ENCODE data around the gene RAD51B. TPM values are rescaled to one million over a fixed set of nuclear protein-coding genes. Genes with fewer than 3 reads are reported as not detected.

Gene RAD51B
- total RNA-seq, 1 experiment from 2014 or later, result 29.9 TPM

DNA sequence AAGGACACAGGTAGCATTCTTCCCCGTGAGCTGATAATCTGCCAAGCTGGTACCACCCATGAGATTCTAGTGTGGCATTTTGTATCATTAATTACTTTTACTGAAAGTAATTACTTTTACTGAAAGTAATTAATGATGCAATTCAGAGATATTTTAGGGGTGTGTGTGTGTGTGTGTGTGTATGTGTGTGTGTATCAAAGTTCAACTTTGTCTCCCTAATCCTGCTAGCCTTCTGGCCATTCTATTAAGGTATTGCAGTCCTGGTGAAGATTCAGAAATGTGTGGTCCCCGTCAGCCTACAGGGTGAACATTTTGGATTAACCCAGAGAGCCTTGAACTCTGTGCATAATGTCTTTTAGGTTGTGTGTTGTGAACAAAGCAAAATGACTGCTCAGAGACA lies 662.4 kb downstream of the RAD51B start:
- Histone ChIP-seq H3K27ac (no peak overlapping the region), H3K9me2 (ENCODE audit: insufficient read depth) (no peaks in the 10 kb centered on the region), H3K36me3 (ENCODE audit: low read depth) (no peaks in the 10 kb centered on the region), H3K79me2 (ENCODE audit: low read depth) (no peaks in the 10 kb centered on the region), H4K20me1 (ENCODE audit: insufficient read depth) (no peaks in the 10 kb centered on the region), H3K4me3 (no peak overlapping the region), H3K27me3 (ENCODE audit: insufficient read depth, low read depth) (no peaks in the 10 kb centered on the region), H3K4me1 (replicated peaks; ENCODE audit: insufficient read depth) (peaks cover 58% of the 10 kb centered on the region), H3K9me3 (ENCODE audit: insufficient read depth, low read depth) (no peaks in the 10 kb centered on the region), H3F3A (ENCODE audit: insufficient read depth, low read depth) (peaks cover 38% of the 10 kb centered on the region), H2AFZ (no peak overlapping the region), H3K4me2 (no peak overlapping the region)
- intact Hi-C loops (cut with micrococcal nuclease; ENCODE audit: unreplicated experiment), result no loop called here
- ChIA-PET POLR2A (ENCODE audit: unreplicated experiment) (no interaction called here), CTCF (no interaction called here)
- BruUV-seq (replicated peaks), result no TSS peak
- no peak for DNase-seq
- TF ChIP-seq EZH2 (IDR thresholded peaks at IDR 0.05; ENCODE audit: low read depth), result no peak
- TF ChIP-seq, protein P1, sequence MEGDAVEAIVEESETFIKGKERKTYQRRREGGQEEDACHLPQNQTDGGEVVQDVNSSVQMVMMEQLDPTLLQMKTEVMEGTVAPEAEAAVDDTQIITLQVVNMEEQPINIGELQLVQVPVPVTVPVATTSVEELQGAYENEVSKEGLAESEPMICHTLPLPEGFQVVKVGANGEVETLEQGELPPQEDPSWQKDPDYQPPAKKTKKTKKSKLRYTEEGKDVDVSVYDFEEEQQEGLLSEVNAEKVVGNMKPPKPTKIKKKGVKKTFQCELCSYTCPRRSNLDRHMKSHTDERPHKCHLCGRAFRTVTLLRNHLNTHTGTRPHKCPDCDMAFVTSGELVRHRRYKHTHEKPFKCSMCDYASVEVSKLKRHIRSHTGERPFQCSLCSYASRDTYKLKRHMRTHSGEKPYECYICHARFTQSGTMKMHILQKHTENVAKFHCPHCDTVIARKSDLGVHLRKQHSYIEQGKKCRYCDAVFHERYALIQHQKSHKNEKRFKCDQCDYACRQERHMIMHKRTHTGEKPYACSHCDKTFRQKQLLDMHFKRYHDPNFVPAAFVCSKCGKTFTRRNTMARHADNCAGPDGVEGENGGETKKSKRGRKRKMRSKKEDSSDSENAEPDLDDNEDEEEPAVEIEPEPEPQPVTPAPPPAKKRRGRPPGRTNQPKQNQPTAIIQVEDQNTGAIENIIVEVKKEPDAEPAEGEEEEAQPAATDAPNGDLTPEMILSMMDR (conservative IDR thresholded peaks at IDR 0.05), result no peak

DNA sequence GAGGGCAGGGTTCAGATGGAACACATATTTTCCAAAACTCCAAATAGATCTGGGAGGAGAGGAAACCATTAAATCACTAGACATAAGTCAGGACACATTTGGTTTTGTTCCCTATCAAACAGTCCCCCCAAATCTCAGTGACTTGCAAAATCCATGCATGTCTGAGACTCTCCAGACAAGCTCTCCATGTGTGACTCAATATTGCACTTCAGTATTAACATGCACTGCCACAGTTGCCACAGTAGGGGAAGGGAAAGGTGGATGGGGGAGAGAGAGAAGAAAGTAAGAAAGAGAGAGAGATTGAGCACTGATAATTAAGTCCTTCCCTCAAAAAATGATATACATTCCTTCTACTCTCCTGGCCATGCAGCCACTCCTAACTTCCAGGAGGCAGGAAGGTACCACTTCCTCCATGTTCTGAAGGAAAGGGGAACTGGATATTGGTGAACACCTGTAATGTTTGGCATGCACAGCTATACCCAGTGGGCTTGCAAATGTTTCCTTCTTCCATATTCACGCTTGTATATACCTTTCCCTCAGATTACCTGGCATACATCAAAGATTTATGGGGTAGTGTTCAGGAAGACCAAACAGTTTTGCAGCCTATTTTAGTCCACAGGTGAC lies 663.3 kb downstream of the RAD51B start:
- Histone ChIP-seq H3K4me2 (no peak overlapping the region), H3K4me3 (no peak overlapping the region), H3K27ac (no peak overlapping the region), H3K9me3 (ENCODE audit: insufficient read depth, low read depth) (no peaks in the 10 kb centered on the region), H3K4me1 (replicated peaks; ENCODE audit: insufficient read depth) (peaks cover 55% of the 10 kb centered on the region), H2AFZ (no peak overlapping the region), H3K79me2 (ENCODE audit: low read depth) (no peaks in the 10 kb centered on the region), H4K20me1 (ENCODE audit: insufficient read depth) (no peaks in the 10 kb centered on the region), H3F3A (ENCODE audit: insufficient read depth, low read depth) (peaks cover 37% of the 10 kb centered on the region), H3K36me3 (ENCODE audit: low read depth) (no peaks in the 10 kb centered on the region), H3K27me3 (ENCODE audit: insufficient read depth, low read depth) (no peaks in the 10 kb centered on the region), H3K9me2 (ENCODE audit: insufficient read depth) (no peaks in the 10 kb centered on the region)
- no peak for DNase-seq
- intact Hi-C loops (cut with micrococcal nuclease; ENCODE audit: unreplicated experiment), result no loop called here
- CTCF ChIA-PET, result no interaction called here
- POLR2A ChIA-PET (ENCODE audit: unreplicated experiment), result interaction anchor here (0.6 kb wide), 1 partner anchor 23 kb away, joined by 7 read pairs; no protein-coding TSS in a partner anchor
- no TSS peak for BruUV-seq (replicated peaks)
- TF ChIP-seq EZH2 (IDR thresholded peaks at IDR 0.05; ENCODE audit: low read depth), result no peak
- TF ChIP-seq, protein P1 (conservative IDR thresholded peaks at IDR 0.05), result no peak

DNA sequence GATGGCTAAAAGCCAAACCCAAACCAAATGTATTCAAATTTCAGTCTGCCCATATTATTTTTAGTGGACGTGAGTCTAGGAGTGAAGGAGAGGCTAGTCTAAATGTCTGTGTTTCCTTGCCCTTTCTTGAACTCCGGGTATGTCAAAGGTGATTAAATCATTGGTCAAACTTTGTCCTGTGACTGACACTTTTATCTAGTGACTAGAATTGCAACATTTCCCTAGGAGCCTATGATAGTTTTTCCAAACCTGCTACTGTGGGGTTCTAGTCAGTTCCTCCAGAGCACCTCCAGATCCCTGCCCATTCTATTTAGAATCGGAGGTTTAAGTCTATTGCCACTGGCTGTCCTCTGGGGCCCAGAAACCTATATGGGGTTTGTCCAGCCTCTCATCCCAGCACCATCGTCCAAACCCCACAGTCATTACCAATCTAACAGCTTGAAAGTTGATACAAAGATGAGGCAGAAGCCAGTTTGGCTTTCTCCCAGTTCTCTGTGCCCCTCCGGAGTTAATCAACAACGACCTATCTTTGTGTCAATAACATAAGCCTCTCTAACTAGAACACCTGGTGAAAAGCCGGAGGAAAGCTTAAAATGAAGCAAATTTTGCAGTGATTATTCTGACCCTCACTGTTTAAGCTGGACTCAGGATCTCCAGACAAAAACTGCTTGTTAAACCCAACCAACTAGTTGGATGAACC lies 666.6 kb downstream of the RAD51B start:
- Histone ChIP-seq H4K20me1 (ENCODE audit: insufficient read depth) (no peaks in the 10 kb centered on the region), H3K4me3 (no peak overlapping the region), H3K9me2 (ENCODE audit: insufficient read depth) (no peaks in the 10 kb centered on the region), H3K27ac (no peak overlapping the region), H3K36me3 (ENCODE audit: low read depth) (no peaks in the 10 kb centered on the region), H3K4me1 (replicated peaks; ENCODE audit: insufficient read depth) (peaks cover 27% of the 10 kb centered on the region), H3K27me3 (ENCODE audit: insufficient read depth, low read depth) (no peaks in the 10 kb centered on the region), H3K4me2 (no peak overlapping the region), H2AFZ (no peak overlapping the region), H3K79me2 (ENCODE audit: low read depth) (no peaks in the 10 kb centered on the region), H3F3A (ENCODE audit: insufficient read depth, low read depth) (peaks cover 16% of the 10 kb centered on the region; the same call in 1 of the 2 replicates), H3K9me3 (ENCODE audit: insufficient read depth, low read depth) (no peaks in the 10 kb centered on the region)
- DNase-seq, result no peak
- BruUV-seq (replicated peaks), result no TSS peak
- CTCF ChIA-PET, result no interaction called here
- POLR2A ChIA-PET (ENCODE audit: unreplicated experiment), result no interaction called here
- no peak for TF ChIP-seq EZH2 (IDR thresholded peaks at IDR 0.05; ENCODE audit: low read depth)
- TF ChIP-seq, protein P1 (conservative IDR thresholded peaks at IDR 0.05), result no peak
- intact Hi-C loops (cut with micrococcal nuclease; ENCODE audit: unreplicated experiment), result no loop called here
